ENCODE measurements around the gene ZNF536. TPM values are rescaled to one million over a fixed set of nuclear protein-coding genes. Genes with fewer than 3 reads are reported as not detected.

ZNF536 gene
- total and polyA plus RNA-seq, 2 of the 4 experiments (the other 2 are of a cell fraction) = not detected

- H2AK5ac ChIP-seq (ENCODE audit: low read depth, low read length) = no peak overlapping the region
- H2BK5ac ChIP-seq (ENCODE audit: low read depth, low read length, poor library complexity, severe bottlenecking) = no peak overlapping the region
- dilution Hi-C loops (cut with HindIII; ENCODE audit: low sequenced_read_pairs, unreplicated experiment) (no loop called here), in situ Hi-C loops (cut with MboI; ENCODE audit: low sequenced_read_pairs) (no loop called here), intact Hi-C loops (cut with micrococcal nuclease) (no loop called here)
- no peak overlapping the region for H2BK120ac ChIP-seq (ENCODE audit: low read depth, low read length)
- TF ChIP-seq MXI1 (IDR thresholded peaks at IDR 0.05; ENCODE audit: borderline replicate concordance, low read depth, low read length) = no peak
- H3K9me1 ChIP-seq (ENCODE audit: insufficient read depth, low read length) = no peaks in the 10 kb centered on the region
- ATAC-seq (ENCODE audit: low read depth) (no peak), DNase-seq (no peak)
- BruUV-seq (replicated peaks) = no TSS peak
- H3K9me3 ChIP-seq (ENCODE audit: control insufficient read depth, insufficient read depth, low read length) = peaks cover 54% of the 10 kb centered on the region
- no peak overlapping the region for H4K91ac ChIP-seq (ENCODE audit: insufficient read depth, low read depth, low read length)
- no peak overlapping the region for H4K8ac ChIP-seq (ENCODE audit: low read depth in 2 of 2, low read length in 2 of 2)
- H3K4ac ChIP-seq (ENCODE audit: low read depth, low read length) = no peak overlapping the region
- H3K4me2 ChIP-seq (ENCODE audit: low read depth, low read length) = no peak overlapping the region
- H3K27me3 ChIP-seq (ENCODE audit: control insufficient read depth, insufficient read depth, low read length) = no peaks in the 10 kb centered on the region
- WGBS, 2 experiments (ENCODE audit: extremely low coverage in 2 of 2, insufficient read length in 1 of 2) = no CpG with 5 or more reads among the region's 4 CpGs
- ChIA-PET POLR2A (ENCODE audit: unreplicated experiment) (no interaction called here), CTCF (no interaction called here)
- no peak overlapping the region for H3K14ac ChIP-seq (replicated peaks; ENCODE audit: low read depth, low read length)
- no peak overlapping the region for H3K27ac ChIP-seq (ENCODE audit: insufficient read depth, low read length)
- H3K36me3 ChIP-seq (ENCODE audit: control insufficient read depth, insufficient read depth, low read length) = no peaks in the 10 kb centered on the region
- H3K23ac ChIP-seq (ENCODE audit: low read depth, low read length) = no peak overlapping the region
- H3K4me3 ChIP-seq (ENCODE audit: insufficient read depth, low read depth, low read length) = no peak overlapping the region
- H3K18ac ChIP-seq (ENCODE audit: low read depth, low read length) = no peak overlapping the region
- H2AFZ ChIP-seq (replicated peaks; ENCODE audit: low read length, poor library complexity) = no peak overlapping the region
- H3K9ac ChIP-seq (ENCODE audit: low read depth, low read length) = no peak overlapping the region
- H4K20me1 ChIP-seq (ENCODE audit: insufficient read depth, low read length) = no peaks in the 10 kb centered on the region
- no peak overlapping the region for H2BK20ac ChIP-seq (ENCODE audit: low read depth, low read length)
- no peaks in the 10 kb centered on the region for H3K4me1 ChIP-seq (ENCODE audit: control insufficient read depth, insufficient read depth, low read length)
- no peak overlapping the region for H2BK15ac ChIP-seq (ENCODE audit: low read depth, low read length)
- H3K56ac ChIP-seq (ENCODE audit: extremely low read depth, insufficient read depth, low read length) = no peak overlapping the region
- no peak overlapping the region for H4K5ac ChIP-seq (ENCODE audit: low read depth, low read length)
- no peaks in the 10 kb centered on the region for H3K79me1 ChIP-seq (ENCODE audit: low read depth in 1 of 2, low read length in 2 of 2)
- H2AK9ac ChIP-seq (replicated peaks; ENCODE audit: low read depth, low read length, poor library complexity) = no peak overlapping the region
Observed at GRCh38 chr19:30442674-30443073, 70.5 kb downstream of the ZNF536 start.

Measured in IMR-90 (cell line).